Midbrain (tissue), 1 donor: ENCODE results near the gene MC5R.
A peak's percentile ranks its signal among the peaks of the same experiment; 100 is the strongest.

ENCODE experiments used
- DNase-seq: peaks from one replicate; lab custom pipeline; 2025; lab: John Stamatoyannopoulos, UW

The MC5R gene

DNA sequence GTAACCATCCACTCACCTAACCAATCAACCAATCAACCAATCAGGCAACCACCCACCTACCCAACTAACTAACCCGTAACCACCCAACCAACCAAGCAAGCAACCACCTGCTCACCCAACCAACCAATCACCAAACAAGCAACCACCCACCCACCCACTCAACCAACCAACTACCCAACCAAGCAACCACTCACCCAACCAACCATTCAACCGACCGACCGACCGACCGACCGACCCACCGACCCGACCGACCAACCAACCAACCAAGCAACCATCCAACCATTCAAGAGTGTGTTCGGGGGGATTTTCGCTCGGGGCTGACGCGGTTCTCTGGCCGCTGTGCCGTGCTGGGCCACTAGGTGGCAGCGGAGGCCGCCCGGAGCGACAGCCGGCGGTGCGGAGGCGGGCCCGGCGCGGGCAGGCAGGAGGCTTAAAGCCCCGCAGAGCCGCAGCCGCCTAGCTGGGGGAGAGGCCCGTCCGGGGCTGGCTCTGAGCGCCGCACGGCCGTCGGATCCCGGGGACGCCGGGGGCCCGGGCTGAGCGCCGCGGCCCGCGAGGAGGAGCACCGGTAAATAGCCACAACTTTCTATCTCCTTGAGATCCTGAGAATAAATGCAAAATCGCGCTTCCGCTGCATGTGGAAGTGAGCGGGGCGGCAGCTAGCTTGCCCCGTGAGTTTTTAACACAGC is at the start of gene MC5R:
Gene MC5R, plus strand, starts transcription at position 443 of the 689 bp plus-strand sequence. CDS start 1,617 bp downstream, outside the sequence.
- peak; percentile 53 for DNase-seq

DNA sequence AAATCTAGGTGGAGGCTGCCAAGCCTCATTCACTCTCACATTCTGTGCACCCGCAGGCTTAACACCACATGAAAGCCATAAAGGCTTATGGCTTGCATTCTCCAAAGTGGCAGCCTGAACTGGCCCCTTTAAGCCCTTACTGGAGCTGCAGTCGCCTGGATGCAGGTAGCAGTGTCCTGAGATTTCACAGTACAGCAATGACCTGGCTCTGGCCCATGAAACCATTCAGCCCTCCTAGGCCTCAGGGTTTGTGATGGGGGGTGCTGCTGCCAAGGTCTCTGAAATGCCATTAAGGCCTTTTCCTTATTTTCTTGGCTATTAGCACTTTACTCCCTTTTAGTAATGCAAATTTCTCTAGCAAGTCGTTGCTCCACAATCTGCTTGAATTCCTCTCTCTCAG is 48.9 kb upstream of the MC5R start:
- DNase-seq: no peak

DNA sequence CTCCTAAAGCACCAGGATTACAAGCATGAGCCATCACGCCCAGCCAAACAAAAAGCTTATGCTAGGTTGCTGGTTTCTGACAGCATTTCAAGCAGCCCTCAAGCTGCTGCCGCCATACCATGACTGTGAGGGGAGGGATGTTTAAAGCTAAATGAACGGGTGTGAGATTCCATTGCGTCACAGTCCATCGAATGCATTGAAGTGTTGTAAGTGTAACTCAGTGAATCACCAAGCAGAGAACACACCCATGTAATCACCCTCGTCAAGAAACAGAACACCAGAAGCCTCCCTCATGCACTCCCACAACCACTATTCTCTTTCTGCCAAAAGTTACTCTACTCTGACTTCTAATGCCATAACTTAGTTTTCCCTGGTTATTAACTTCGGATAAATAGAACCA is 32.8 kb upstream of the MC5R start:
- DNase-seq: no peak

DNA sequence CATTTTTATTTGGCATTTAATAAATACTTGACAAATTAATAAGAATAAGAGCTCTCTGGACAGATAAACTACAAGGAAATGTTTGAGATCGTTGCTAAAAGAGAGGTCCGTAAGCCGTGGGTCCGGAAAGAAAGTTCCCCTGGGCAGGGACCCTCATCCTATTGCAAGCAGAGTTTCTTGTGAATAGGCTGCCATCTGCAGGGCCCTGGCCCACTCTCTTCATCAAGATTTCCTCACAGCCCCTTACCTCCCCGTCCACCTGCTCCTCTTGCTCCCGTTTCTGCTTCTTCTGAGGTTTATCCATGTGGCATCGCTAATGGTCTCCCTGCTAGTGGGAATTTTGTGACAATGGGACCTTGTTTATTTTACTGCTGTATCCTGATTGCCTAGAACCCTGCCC is 30.1 kb upstream of the MC5R start:
- DNase-seq: no peak

DNA sequence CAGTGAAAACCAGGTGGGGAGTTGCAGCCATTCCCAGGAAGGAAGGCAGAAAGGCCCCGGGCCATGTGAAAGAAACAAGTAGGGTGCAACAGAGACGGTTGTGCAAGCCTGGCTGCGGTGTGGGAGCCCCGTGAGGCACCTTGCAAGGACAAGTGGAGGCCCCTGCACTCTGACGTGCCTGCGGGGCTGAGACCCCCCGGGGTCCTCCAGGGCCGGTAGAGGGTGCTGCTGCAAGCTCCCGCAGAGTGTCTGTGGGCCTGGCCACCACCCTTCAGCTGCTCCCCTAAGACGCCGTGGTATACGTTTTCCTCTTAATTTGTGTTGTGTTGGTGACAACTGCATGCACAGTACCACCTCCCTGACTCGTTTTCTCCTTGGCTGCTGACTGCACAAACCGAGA is 27.4 kb upstream of the MC5R start:
- DNase-seq: no peak

DNA sequence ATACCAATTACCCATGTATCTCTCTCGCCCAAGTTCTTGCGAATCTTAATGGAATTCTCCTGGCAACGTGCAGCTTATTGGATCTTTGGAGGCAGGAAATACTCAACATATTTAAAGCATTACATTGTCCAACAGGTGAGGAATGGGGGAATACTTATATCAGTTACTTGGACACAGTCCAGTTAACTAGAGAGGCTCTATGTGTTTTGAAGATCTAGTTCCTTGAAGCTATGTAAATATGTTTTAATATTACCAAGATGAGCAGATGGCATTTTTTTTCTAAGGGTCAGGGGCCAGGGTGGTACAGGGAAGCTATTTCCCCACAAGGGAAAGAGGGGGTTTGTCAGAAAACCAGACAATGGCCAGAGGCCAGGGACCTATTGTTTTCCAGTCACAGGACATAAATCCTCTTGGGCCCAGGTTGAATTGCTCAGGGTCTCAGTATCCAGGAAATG is 26.8 kb upstream of the MC5R start:
- DNase-seq: no peak

DNA sequence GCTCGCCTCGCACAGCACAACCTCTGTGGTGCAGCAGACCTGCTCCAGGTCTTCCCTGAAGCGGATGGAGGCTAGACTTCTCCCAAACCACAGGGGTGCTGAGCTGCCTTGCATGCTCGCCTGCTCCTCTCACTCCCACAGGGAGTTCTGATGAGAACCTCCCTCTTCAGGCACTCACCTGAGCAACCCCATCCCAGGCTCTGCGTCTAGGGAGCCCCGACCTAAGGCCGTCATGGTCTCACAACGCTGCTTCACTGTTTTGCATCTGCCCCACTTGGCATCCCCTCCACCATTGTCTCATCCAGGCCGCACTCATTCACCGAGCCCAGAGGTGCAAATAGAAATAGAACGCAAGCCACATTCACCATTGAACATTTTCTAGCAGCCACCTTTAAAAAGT is 24.6 kb upstream of the MC5R start:
- DNase-seq: no peak

DNA sequence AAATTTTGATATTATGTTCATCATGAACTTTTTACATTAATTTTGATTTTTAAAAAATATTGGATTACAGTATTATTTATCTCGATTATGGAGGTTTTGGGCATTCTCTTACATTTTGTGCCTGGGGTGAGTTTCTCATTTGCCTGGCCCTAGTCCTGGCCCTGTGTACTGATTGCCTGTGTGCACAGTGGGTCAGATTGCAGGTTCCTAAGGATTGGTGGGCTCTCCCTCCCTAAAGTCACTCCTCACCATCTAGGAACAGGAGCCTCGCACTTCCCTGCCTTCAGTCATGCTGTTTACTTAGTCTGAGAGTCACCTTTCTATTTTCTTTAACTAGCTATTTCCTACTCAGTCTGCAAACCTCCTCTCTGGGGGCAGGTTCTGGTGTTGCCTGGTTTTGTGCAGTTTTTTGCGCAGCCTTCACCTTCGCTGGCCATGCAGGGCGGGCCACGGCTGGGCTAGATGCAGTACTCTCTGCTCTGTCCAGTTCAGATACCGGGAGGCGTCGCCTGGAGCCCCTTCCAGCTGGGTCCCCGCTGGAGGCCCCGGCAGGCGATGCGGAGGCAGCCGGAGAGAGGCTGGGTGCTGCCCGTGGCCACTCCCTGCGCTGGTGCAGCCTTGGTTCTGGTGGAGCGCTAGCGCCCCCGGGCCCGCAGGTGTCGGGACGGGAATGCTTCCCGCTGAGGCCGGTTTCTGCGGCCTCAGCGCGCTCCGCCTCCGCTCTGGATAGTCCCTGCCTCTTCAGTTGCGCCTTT is 23.3 kb upstream of the MC5R start:
- peak; percentile 72 for DNase-seq

DNA sequence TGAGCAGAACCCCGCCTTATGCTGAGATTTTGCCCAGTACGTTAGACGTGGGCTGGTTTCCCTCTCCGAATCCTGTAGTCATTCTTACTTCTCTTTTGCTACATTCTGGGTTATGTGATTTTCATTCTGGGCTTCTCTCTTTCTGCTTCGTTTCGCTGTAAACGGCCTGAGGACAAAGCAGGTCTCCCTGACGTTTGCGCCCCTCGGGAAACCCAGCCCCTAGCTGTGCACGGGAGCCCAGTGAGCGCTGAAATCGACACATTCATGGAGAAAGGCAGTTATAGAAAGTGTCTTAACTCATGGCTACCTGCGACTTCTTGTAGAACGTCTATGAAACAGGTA is 22.7 kb upstream of the MC5R start:
- DNase-seq: no peak

DNA sequence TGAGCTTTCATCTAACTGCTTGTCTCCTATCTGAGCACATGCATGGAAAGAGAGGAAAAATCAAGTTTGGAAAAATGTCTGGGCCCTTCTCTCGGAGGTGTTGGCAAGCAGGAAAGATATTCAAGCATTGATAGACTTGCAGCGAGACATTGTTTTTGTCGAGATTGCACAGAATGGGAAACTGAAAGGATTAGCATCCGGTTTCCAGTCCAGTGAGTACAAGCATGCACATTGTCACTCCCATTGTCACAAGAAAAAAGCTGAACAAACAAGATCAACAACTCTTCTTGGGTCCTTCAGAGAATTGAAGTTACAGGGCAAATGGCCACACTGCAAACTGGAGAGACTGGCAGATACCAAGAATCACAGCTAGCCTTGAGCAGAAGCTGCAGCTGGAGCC is 19.6 kb upstream of the MC5R start:
- no peak for DNase-seq

DNA sequence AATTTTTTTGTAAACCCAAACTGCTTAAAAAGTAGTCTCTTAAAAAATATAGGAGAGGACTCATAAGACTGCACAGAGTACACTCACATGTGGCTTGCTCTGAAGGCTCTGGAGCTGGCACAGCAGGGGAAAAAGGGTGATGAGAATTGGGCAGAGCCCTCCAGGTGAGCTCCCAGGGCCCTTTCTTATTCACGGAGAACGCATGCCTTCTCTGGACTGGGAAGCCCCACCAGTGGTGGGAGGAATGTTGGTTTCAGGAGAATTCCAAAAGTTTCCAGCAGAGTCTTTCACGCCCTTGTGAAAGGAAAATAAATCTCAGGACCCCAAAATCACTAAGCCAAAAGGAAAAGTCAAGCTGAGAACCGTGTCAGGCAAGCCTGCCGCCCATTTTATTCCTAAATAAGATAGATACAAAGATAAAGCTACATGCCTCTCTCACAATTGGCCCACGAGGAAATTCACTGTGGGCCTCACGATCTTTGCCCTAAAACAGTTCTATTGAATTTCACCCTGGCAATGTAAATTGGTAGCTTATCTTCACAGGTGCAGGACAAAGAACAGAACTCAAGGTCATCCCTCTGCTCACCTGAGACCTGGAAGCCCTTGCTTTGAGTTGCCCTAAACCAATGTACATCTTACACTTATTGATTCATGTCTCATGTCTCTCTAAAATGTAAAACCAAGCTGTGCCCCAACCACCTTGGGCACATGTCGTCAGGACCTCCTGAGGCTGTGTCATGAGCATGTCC is 15.5 kb upstream of the MC5R start:
- DNase-seq: no peak

DNA sequence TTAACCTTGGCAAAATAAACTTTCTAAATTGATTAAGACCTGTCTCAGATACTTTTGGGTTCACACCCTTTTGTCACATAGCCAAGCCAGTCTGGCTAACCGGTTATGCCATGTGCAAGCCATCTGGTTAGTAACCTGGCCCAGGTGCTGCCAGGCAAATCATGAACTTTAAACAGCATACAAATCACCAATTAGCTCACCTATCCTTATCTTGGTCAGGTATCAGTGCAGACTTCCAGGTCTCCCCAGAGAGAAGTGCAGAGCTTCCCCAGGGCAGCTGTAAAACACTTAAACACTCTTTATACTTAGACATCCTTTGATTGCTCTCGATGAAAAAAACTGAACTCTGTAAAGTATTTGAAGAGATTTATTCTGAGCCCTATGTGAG is 14.9 kb upstream of the MC5R start:
- DNase-seq: no peak

DNA sequence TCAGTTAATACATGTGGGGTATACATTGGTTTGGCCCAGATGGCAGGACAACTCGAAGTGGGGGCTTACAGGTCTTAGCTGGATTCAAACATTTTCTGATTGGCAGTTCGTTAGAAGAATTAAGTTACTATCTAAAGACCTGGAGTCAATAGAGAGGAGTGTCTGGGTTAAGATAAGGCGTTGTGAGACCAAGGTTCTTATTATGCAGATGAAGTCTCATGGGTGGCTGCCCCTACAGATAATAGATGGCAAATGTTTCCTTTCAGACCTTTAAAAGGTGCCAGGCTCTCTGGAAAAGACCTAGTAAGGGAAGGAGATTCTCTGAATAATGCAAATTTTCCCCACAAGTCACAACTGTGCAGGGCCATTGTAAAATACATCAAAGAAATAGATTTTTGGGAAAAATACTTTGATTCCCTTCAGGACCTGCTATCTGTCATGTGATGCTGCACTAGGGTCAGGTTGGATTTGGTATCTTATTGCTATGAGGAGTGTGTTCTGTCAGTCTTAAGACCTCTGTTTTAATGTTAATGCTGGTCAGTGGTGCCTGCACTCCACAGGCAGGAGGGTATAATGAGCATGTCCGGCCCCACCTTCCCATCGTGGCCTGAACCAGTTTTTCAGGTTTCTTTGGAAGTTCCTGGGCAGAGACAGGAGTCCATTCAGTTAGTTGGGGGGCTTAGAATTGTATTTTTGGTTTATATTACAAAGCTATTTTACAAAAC is 14.3 kb upstream of the MC5R start:
- no peak for DNase-seq

DNA sequence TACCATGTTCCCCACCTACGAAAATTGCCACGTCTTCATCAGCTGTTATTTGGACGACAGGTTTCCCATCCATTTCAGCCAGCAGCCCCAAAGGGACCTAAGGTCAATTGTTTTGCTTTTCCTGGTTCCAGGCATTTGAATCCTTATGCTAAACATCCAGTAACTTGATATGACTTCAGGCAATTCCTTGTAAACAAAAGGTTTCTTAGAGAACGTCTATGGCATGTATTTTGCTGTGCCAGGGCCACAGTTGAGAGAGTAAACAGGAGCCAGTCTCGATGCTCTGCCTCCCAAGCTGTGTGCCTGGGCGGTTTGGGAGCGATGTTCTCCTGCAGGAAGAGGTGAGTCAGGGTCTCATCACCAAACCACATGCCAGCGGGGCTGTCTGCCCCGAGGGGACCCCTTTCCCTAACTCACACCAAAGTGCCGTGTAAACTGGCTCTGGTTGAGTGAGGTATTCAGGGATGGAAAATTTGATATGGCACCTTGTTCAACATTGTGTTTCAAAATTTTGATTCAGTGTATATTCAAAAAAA is 12.9 kb upstream of the MC5R start:
- DNase-seq: no peak

DNA sequence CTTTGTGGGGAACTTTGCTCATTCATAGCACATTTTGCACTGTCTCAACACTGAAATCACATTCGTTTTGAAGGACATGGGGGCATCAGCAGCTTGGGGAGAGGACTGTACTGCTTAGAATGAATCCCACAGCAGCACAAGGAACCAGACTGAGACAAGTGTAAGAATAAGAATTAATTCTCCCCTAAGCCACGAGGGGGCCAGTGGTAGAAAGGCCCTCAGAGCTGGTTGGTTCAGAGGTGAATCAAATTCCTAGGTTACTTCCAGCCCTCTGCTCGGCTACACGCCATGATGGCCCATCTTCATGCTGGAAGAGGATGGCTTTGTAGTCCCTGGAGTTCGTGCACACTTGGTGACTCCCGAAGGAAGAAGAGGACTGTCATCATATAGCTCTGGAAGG is 12.0 kb upstream of the MC5R start:
- DNase-seq: no peak

DNA sequence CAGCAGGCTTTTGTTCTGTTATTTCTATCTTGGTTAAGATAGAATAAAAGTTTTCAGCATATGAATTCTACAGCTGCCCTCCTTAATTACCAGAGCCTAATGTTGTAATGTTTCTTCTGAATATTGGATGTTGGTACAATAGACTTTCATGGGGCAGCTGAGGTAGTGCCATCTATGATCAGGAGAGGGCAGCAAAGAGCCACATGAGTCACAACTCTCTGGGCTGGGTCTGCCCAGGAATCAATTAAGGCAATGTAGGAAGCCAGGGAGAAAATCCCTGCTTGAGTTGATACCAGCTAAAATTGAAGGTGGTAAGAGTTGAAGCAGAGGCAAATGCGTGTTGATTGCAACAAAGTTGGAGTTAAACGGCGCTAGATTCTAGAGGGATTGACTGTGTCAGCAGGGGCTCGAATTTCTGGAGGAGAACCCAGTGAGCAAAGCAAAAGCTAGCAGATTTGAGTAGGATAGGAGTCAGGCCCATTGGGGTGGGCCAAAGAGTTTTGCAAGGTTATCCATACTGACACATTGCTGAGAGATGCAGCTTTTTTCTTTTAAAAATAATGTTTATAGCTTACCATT is 10.6 kb upstream of the MC5R start:
- DNase-seq: peak; percentile 63

DNA sequence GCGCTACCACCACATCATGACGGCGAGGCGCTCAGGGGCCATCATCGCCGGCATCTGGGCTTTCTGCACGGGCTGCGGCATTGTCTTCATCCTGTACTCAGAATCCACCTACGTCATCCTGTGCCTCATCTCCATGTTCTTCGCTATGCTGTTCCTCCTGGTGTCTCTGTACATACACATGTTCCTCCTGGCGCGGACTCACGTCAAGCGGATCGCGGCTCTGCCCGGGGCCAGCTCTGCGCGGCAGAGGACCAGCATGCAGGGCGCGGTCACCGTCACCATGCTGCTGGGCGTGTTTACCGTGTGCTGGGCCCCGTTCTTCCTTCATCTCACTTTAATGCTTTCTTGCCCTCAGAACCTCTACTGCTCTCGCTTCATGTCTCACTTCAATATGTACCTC is 2.3 kb downstream of the MC5R start:
- DNase-seq: no peak

DNA sequence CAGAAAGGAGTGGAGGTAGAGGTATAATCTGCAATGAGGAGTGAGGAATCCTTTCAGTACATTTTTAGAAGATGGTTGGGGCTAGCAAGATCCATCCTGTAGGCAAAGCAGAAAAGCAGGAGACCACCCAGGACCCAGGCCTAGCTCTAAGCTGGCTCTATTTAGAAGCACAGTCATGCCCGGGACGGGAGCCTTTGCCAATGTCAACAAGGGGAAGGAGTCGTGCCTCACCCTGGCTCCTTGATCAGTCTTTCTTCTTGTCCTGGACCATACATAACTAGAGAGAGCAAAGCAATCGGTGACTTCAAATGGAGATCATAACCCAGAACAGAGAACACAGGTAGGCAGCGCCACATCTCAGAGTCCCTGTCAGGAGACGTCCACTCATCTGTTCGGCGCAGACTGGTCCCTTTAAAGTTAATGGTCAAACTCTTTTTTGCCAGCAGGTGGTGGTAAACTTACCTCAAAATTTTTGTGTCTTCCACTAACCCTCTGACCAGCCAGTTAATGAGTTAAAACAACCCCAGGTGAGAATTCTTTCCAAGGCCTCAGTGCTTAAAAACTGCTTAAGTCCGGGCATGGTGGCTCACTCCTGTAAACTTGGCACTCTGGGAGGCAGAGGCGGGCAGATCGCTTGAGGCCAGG is 8.0 kb downstream of the MC5R start:
- no peak for DNase-seq

DNA sequence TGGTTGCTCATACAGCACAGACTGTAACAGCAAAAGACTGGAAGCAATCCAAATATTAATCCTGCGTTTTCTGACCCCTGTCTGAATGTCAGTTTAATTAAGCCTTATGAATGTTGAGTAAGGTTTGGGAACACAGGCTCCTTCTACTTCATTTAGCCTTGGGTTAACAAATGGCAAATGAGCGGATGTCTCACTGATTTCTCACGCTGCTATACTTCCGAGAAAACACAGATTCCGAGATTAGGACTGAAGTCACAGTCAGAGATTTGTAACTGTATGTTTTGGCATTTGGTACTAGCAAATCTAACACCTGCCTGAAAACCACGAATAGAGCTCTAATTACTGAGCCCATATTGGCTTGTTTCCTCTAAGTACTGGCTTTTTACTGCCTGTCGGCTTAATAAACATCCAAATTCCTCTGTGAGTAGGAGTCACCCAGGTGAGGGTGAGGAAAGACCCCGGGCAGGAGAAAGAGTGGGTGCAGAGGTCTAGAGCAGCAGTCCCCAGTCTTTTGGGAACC is 10.6 kb downstream of the MC5R start:
- DNase-seq: no peak

DNA sequence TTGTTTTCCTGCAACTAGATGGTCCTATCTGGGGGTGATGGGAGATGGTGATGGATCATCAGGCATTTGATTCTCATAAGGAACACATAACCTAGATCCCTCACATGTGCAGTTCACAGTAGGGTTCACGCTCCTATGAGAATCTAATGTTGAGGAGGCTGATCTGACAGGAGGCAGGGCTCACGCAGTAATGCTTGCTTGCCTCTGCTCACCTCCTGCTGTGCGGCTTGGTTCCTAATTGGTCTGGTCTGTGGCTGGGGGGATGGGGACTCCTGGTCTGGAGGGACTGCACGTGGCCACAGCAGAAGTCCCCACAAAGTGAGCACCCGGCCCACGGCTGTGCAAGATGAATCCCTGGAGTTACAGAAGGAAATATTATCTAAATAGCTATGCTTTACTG is 11.3 kb downstream of the MC5R start:
- DNase-seq: no peak

DNA sequence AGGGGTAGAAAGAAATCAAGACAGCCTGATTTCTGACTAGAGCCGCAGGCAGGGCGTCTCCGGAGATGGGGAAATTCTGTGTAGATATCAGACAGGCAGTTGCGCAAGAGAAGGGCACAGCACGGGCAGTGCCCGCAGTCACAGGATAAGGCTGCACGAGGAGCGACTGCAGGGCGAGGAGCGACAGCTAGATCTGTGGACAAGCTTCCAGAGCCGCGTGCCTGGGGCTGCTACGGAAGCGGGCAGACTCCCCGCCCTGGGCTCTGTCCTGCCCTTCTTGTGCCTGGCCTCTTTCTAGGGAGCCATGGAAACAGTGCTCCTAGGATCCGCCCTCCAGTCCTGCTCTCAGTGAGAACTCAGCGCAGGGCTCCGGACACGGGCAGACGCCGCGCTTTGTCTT is 12.6 kb downstream of the MC5R start:
- no peak for DNase-seq
